GM21381 (cell line): ENCODE measurements around the gene PTPN1.

Experiments
- ATAC-seq: cut with Tn5 transposase; IDR thresholded peaks from one replicate; pipeline ENCODE4 v1.9.1; 2021; ENCODE audit warnings: mild to moderate bottlenecking, moderate library complexity; ENCODE audit not compliant: unreplicated experiment

PTPN1 gene

DNA sequence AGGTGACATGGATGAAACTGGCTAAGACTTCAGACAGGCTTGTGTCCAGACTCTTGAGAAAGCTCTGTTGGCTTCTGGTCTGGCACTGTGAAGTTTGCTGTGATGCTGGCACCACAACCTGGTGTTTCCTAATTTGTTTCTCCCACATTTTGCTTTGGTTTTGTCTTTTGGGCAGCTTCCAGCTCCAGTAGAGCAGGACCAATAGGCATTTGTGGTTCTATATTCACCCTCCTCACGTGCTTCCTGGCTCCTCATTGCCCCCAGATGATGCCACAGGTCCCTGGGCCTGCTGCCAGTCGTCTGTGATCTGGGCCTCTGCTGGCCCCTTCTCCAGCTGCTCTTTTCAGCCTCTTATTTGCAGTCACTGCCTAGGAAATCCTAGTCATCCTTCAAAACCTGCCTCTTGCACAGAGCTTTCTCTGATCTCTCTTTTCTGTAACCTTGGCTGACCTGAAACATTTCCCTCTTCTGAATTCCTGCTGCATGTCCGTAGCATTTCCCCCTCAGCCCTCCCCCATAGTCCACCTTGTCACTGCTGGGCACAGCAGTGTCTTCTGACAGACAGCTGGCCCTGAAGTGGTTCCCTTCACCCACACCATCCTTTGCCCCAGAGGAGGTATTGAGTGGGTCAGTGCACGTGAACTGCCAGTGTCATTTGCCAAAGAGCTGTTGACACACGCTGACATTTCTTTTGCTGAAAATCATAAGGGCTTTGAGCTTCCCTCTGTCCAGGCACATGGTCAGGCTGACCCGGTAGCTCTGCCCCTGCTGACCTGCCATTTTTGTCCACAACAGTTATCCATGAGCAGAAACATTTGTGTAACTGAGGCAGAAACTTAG lies 63.0 kb downstream of the PTPN1 start:
- ATAC-seq, result no peak

DNA sequence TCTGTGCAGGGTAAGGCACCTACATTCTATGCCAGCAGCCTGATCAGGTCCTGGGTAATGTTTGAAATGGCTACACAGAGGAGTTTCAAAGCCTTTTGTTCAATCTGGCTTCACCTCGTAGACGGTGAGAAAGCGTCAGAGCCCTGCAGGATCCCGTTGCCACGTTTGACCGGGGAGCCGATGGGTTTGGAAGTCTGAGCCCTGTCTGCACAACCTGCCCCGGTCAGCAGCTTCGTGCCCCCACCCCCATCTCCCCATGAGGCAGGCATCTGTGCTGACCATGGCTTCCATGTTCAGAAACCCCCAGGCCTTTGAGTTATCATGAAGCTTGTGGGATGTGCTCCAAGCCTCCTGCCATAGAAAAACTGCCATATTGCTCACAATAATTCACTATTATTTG lies 63.9 kb downstream of the PTPN1 start:
- ATAC-seq, result no peak

DNA sequence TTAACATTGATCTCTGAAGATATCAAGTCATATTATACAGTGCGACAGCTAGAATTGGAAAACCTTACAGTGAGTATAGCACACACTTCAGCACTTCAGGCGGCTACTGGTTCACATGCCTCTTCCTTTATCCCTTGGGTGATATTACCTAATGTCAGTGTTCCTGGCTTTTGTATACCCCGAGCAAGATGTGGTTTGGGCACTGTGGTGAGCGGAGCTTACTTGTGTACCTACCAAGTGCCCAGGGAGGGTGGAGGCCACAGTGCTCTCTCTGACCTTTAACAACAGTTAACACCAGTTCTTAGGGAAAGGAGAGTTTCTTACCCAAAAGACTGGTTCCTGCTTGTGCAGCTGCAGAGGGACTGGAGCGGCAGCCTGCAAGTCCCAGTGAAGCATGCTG lies 64.4 kb downstream of the PTPN1 start:
- no peak for ATAC-seq

DNA sequence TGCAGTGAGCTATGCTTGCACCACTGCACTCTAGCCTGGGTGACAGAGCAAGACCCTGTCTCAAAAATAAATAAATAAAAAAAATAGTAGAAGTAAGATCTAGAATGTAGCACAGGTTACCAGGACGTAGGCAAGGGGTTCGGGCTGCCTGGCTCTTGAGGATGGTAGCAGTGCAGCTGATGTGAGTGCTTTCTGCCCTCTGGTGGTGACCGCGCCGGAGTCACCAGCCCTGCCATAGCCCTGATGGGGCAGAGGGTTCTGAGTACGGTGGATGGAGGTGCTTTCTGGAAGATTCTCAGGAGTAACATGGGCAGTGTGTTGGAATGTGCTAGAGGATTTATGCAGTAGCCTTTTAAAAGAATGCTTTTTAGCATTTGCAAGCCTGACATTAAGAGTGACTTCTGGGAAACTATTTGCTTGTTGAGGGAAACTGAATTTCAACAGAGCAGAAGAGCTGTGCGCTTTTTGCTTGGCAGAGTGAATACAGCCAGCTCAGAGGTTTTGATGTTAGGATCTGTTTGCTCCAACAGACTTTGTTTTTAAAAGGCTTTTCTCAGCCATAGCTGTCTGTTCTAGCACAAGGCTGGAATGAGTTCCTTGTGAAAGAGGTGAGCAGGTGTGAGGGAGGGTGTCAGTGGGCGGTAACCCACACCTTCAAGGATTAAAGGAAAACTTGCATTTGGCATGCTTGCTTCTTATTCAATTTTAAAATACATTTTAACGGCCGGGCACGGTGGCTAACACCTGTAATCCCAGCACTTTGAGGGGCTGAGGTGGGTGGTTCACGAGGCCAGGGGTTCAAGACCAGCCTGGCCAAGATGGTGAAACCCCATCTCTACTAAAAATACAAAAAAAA lies 65.9 kb downstream of the PTPN1 start:
- ATAC-seq, result no peak

DNA sequence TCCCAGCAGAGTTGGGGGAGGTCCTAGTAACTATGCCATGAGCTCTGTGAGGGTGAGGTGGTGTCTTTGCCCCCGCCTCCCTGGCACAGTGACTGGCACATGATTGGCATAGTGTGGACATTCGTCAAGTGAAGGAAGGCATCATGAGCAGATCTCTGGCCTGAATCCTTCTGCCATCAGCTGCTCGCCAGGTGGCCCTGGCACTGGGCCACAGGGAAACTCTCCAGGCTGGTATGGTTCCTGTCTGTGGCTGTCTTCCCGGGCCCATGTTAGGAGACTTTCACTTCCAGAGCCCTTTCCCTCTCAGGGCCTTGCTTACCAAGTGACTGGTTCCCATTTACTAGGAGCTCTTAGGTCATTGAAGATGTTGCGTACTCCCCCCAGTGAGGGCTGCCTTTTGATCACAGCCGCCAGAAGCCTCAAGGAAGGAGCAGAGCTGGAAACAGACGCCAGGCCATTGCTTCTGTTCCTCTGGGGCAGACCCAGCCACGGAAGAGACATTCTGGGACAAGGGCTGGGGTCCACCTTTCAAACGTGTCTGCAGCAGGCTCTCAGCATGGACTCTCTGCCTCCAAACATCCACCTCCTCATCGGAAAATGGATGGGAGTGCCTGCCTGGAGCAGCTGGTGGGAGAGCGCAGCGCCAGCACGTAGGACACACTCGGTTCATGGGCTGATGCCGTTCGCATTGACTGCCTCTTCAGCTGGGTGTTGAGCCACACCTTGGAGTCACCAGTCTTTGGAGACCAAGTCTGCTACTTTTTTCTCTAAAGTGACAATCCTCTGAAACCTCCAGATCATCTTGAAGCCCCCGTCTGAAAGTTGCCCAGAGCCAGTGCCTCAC lies 67.2 kb downstream of the PTPN1 start:
- ATAC-seq, result no peak

DNA sequence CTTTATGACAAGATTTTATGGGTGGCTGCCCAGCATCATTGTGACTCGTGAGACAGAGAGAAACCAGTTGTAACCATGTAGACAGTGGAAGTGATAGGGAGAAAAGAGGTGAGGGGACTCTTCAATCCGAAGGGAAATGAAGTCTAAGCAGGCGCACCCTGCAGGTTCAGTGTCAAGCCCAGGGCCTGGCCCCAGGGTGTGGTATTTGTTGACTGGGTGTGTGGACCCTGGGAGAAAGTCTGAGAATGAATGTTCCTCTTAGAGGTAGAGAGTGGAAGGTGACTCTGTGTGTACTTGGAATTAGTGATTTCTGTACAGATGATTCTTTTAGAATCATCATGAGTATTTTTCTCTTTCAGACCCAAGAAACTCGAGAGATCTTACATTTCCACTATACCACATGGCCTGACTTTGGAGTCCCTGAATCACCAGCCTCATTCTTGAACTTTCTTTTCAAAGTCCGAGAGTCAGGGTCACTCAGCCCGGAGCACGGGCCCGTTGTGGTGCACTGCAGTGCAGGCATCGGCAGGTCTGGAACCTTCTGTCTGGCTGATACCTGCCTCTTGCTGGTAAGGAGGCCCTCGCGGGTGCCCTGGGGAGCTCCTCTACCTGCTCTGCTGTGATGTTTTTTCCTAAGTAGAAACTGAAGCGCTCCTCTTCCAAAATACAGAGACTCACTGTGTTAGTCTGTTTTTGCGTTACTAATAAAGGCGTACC lies 68.0 kb downstream of the PTPN1 start:
- no peak for ATAC-seq

DNA sequence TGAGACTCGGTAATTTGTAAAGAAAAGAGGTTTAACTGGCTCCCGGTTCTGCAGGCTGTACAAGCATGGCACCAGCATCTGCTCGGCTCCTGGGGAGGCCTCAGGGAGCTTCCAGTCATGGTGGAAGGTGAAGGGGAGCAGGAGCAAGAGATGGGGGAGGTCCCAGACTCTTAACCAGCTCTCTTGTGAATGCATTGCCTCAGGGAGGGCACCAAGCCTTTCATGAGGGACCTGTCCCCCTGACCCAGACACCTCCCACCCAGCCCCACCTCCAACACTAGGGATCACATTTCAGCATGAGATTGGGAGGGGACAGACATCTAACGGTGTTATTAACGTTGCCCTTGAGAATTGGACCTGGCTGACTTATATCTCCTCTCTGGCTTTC lies 68.6 kb downstream of the PTPN1 start:
- ATAC-seq, result no peak

DNA sequence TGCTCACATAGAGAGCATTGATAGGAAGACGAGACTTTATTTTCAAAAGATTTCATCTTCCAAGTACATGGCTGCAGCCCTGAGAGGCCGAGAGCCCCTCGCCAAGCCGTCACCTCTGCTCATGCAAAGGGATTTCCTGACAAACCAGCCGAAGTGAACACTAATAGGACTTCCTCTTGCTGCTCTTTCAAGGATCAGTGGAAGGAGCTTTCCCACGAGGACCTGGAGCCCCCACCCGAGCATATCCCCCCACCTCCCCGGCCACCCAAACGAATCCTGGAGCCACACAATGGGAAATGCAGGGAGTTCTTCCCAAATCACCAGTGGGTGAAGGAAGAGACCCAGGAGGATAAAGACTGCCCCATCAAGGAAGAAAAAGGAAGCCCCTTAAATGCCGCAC lies 69.3 kb downstream of the PTPN1 start:
- ATAC-seq, result no peak

DNA sequence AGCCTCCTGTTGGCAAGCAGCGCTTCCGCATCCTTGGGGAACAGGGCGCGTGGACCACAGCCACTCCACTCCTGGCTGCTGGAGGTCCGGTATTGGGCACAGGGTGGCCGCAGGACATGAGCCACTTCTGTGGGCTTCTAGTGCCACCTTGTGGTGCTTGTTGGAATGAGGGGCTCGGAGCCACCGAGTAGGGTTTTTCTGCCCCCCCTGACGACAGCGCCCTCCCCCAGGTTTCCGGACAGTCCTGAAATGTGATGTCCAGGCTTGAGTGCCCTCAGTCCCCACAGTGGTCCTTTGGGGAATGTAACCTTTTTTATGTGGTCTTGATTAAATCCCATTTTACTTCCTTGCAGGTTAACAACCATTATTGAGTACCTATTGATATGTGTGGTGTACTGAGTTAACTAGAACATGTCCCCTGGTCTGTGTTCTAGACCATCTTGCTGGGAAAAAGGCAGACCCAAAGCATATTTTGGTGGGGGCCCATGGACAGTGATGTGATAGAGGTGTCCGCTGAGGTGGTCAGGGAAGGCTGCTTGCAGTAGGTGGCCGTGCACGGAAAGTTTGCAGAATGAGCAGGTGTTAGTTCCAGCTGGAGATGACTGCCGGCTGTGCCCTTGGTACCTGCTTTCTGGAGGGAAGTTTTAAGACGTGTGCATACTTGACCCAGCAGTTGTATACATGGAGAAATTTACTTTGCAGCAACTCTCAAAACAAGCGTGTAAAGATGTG lies 70.0 kb downstream of the PTPN1 start:
- ATAC-seq, result no peak

DNA sequence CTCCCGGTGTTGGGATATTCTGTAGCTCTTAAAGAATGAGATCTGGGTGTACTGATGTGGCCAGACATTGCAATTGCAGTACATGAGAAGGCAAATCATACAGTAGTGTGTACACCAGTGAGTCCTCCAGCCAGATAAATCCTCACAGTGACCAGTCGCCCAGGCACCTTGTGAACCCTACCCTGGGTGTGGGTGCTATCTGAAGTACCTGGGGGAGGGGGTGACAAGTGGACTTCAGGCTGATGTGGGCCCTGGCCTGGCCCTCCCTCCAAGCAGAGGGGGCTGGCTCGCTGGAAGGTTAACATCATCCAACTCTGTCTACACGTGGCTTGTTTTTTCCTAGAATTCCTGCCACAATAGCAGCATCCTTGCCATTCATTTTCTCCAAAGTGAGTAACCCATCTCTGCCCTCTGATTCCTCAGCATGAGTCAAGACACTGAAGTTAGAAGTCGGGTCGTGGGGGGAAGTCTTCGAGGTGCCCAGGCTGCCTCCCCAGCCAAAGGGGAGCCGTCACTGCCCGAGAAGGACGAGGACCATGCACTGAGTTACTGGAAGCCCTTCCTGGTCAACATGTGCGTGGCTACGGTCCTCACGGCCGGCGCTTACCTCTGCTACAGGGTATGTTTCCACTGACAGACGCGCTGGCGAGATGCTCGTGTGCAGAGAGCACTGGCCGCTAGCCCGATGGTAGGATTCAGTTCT lies 70.8 kb downstream of the PTPN1 start:
- ATAC-seq, result no peak

DNA sequence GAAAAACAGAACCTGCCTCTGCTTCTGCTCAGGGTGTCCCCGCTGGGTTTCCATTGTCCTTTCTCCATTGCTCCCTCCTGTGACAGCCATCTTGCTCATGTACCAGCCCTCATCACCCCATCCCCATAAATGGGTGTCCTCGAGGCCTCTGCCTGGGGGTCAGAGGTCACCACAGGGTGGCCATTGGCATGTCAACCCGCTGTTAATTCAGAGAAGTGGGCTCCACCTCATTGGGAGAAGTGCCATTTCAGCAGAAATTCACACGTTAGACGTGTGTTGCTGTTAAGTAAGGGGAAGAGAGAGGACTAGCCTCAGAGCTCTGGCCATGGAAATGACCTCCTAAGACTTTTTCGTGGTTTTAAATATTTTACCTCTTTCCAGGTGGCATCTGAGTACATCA lies 71.9 kb downstream of the PTPN1 start:
- no peak for ATAC-seq

DNA sequence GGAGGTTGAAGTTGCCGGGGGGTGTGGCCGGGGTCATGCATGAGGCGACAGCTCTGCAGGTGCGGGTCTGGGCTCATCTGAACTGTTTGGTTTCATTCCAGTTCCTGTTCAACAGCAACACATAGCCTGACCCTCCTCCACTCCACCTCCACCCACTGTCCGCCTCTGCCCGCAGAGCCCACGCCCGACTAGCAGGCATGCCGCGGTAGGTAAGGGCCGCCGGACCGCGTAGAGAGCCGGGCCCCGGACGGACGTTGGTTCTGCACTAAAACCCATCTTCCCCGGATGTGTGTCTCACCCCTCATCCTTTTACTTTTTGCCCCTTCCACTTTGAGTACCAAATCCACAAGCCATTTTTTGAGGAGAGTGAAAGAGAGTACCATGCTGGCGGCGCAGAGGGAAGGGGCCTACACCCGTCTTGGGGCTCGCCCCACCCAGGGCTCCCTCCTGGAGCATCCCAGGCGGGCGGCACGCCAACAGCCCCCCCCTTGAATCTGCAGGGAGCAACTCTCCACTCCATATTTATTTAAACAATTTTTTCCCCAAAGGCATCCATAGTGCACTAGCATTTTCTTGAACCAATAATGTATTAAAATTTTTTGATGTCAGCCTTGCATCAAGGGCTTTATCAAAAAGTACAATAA lies 72.5 kb downstream of the PTPN1 start:
- no peak for ATAC-seq

DNA sequence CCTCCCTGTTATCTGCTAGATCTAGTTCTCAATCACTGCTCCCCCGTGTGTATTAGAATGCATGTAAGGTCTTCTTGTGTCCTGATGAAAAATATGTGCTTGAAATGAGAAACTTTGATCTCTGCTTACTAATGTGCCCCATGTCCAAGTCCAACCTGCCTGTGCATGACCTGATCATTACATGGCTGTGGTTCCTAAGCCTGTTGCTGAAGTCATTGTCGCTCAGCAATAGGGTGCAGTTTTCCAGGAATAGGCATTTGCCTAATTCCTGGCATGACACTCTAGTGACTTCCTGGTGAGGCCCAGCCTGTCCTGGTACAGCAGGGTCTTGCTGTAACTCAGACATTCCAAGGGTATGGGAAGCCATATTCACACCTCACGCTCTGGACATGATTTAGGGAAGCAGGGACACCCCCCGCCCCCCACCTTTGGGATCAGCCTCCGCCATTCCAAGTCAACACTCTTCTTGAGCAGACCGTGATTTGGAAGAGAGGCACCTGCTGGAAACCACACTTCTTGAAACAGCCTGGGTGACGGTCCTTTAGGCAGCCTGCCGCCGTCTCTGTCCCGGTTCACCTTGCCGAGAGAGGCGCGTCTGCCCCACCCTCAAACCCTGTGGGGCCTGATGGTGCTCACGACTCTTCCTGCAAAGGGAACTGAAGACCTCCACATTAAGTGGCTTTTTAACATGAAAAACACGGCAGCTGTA lies 73.4 kb downstream of the PTPN1 start:
- no peak for ATAC-seq

DNA sequence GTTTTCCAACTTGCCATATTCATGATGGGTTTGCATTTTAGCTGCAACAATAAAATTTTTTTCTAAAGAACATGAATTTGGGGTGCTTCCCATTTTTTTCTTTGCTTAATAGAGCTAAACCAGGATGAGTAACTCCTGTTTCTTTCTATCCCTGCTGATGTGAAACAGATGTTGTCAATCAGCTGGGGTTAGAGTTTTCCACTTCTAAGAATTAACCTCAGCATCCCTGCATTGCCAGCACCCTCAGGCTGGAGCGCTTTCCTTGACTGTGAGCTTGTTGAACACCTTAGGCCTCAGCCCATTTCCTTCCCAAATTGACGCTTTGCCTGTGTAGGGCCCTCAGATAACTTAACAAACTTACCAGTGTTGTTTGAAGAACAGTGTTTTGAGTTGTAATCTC lies 74.5 kb downstream of the PTPN1 start:
- ATAC-seq, result no peak

DNA sequence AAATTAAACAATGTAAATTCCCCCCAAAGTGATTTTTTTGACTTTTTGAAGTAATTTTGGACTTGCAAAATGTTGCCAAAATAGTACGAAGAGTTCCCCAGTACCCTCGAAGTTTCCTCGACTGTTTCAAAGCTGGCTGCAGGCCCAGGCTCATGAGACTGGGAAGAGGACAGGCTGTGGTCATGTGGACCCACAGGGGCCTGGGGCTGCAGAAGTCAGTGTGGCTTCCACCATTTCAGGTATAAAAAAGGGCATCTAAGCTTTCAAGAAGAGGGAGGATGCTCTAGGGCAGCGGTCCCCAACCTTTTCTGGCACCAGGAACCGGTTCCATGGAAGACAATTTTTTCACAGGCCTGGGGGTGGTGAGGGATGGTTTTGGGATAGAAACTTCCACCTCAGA lies 75.0 kb downstream of the PTPN1 start:
- ATAC-seq, result no peak

DNA sequence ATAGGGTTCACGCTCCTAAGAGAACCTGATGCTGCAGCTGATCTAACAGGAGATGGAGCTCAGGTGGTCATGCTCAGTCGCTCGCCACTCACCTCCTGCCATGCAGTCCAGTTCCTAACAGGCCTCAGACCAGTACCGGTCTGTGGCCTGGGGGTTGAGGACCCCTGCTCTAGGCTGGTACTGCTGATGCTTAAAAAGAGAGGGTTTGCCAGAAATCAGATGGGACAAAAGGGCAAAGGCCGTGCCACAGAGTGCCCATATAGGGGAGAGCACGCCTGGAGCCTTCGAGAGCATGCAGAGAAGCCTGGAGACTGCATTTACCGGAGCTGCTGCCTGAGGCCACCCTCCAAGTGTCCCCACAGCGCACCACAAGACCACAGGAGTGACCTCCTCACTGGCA lies 75.5 kb downstream of the PTPN1 start:
- ATAC-seq, result no peak

DNA sequence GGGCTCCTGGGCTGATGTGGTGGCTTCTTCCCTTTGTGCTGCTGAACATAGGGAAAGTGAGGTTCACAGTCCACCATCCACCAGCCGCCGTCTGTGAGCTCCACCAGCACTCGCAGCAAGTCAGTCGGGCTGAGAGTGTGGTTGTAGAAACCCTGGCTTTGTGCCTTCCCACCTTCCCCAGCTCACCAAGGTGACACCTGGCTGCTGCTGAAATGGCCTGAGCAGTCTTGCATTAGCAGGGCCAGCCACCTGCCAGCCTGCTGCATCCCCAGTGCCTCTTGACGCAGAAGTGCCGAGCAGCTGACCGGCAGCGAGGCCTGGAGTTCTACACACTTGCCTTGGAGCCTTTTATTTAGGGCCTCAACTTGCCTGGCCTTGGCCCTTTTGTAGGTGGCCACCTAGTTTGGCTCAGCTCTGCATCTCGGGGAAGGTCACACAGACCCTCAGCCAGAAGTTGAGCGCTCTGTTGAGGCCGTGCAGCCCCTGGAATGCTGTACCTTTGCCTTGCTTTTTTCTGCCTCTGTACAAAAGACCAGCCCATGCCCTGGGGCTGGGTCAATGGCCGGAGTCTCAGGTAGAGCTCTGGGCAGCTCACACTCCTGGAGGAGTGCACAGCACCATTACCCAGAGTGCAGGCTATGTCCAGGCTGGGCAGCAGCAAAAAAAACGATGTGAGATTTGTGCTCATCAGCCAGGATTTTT lies 76.5 kb downstream of the PTPN1 start:
- ATAC-seq, result no peak
